Measurements from ENCODE around the gene ACSF3.

DNA sequence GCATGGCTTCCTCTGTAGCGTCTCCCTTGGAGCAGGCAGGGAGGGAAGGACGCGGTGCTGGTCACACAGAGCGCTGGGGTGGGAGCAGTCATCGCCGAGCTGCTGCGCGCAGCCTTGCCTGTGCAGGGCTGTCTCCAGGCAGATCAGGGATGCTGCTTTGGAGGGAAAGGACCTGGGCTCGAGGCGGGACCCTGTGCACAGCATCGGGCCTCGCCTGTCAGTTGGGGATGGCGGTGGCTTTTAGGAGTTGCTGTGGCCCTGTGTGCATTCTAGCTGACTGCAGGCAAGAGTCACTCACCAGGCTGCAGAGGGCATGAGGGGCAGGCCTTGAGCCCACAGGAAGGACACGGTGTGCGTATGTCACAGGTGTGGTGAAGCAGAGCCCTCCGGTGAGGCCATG is 10.1 kb downstream of the ACSF3 start:
- no peak for TF ChIP-seq CTCF (IDR thresholded peaks at IDR 0.05)
- no peak for TF ChIP-seq EZH2 (IDR thresholded peaks at IDR 0.05; ENCODE audit: borderline replicate concordance, insufficient read depth, low read depth, low read length, poor library complexity, severe bottlenecking)

Data from B cell (primary cell).